ENCODE results near the gene SLMAP. TPM values are rescaled to one million over a fixed set of nuclear protein-coding genes. Genes with fewer than 3 reads are reported as not detected.

The SLMAP gene
- total RNA-seq, 1 donor from 2014 or later: 53.2 TPM

GRCh38 chr3:57959423-57960173 is 203.5 kb downstream of the SLMAP start:
- Histone ChIP-seq H3K4me3 (ENCODE audit: low read length in 3 of 3) (peak overlapping the region in 2 of 3 donors; percentile 22 to 48), H3K27ac (ENCODE audit: low read depth, low read length) (peak overlapping the region; percentile 50)

GRCh38 chr3:57960174-57960505 is 204.0 kb downstream of the SLMAP start:
- Histone ChIP-seq H3K27ac (ENCODE audit: low read depth, low read length) (peak overlapping the region; percentile 50), H3K36me3 (ENCODE audit: control insufficient read depth in 3 of 3, insufficient read depth in 3 of 3, low read length in 3 of 3) (no peaks in the 10 kb centered on the region), H3K9me3 (ENCODE audit: control insufficient read depth in 3 of 3, low read length in 3 of 3) (no peaks in the 10 kb centered on the region), H3K27me3 (ENCODE audit: control insufficient read depth in 3 of 3, insufficient read depth in 3 of 3, low read length in 3 of 3) (peaks cover 0 to 4% (median 0%) of the 10 kb centered on the region in 3 donors), H3K4me1 (ENCODE audit: control insufficient read depth in 3 of 3, insufficient read depth in 3 of 3, low read length in 3 of 3) (peaks cover 12 to 14% (median 12%) of the 10 kb centered on the region in 3 donors), H3K9ac (ENCODE audit: low read depth in 1 of 3, low read length in 3 of 3) (no peak overlapping the region), H3K4me3 (ENCODE audit: low read length in 3 of 3) (no peak overlapping the region)

More at GRCh38 chr3:57959423-57960173, 203.5 kb downstream of the SLMAP start:
- H3K27me3 ChIP-seq (ENCODE audit: control insufficient read depth in 3 of 3, insufficient read depth in 3 of 3, low read length in 3 of 3): no peaks in the 10 kb centered on the region
- no peaks in the 10 kb centered on the region for H3K36me3 ChIP-seq (ENCODE audit: control insufficient read depth in 3 of 3, insufficient read depth in 3 of 3, low read length in 3 of 3)
- H3K9ac ChIP-seq (ENCODE audit: low read depth in 1 of 3, low read length in 3 of 3): peak overlapping the region in 1 of 3 donors; percentile 23
- peaks cover 12 to 14% (median 12%) of the 10 kb centered on the region in 3 donors for H3K4me1 ChIP-seq (ENCODE audit: control insufficient read depth in 3 of 3, insufficient read depth in 3 of 3, low read length in 3 of 3)
- H3K9me3 ChIP-seq (ENCODE audit: control insufficient read depth in 3 of 3, low read length in 3 of 3): no peaks in the 10 kb centered on the region

- Histone ChIP-seq H3K4me1 (ENCODE audit: control insufficient read depth in 3 of 3, insufficient read depth in 3 of 3, low read length in 3 of 3) (peaks cover 12 to 14% (median 12%) of the 10 kb centered on the region in 3 donors), H3K27me3 (ENCODE audit: control insufficient read depth in 3 of 3, insufficient read depth in 3 of 3, low read length in 3 of 3) (peaks cover 0 to 4% (median 0%) of the 10 kb centered on the region in 3 donors), H3K9me3 (ENCODE audit: control insufficient read depth in 3 of 3, low read length in 3 of 3) (no peaks in the 10 kb centered on the region), H3K27ac (ENCODE audit: low read depth, low read length) (no peak overlapping the region), H3K4me3 (ENCODE audit: low read length in 3 of 3) (no peak overlapping the region), H3K9ac (ENCODE audit: low read depth in 1 of 3, low read length in 3 of 3) (no peak overlapping the region), H3K36me3 (ENCODE audit: control insufficient read depth in 3 of 3, insufficient read depth in 3 of 3, low read length in 3 of 3) (no peaks in the 10 kb centered on the region)
These were observed 205.2 kb downstream of the SLMAP start for GRCh38 chr3:57961177-57961827.

GRCh38 chr3:57961828-57962447 is 205.8 kb downstream of the SLMAP start:
- Histone ChIP-seq H3K27ac (ENCODE audit: low read depth, low read length) (no peak overlapping the region), H3K27me3 (ENCODE audit: control insufficient read depth in 3 of 3, insufficient read depth in 3 of 3, low read length in 3 of 3) (peaks cover 0 to 4% (median 0%) of the 10 kb centered on the region in 3 donors), H3K36me3 (ENCODE audit: control insufficient read depth in 3 of 3, insufficient read depth in 3 of 3, low read length in 3 of 3) (no peaks in the 10 kb centered on the region), H3K9me3 (ENCODE audit: control insufficient read depth in 3 of 3, low read length in 3 of 3) (no peaks in the 10 kb centered on the region), H3K9ac (ENCODE audit: low read depth in 1 of 3, low read length in 3 of 3) (no peak overlapping the region), H3K4me3 (ENCODE audit: low read length in 3 of 3) (no peak overlapping the region), H3K4me1 (ENCODE audit: control insufficient read depth in 3 of 3, insufficient read depth in 3 of 3, low read length in 3 of 3) (peaks cover 10 to 14% (median 12%) of the 10 kb centered on the region in 3 donors)

GRCh38 chr3:57962448-57962834 is 206.3 kb downstream of the SLMAP start:
- Histone ChIP-seq H3K27me3 (ENCODE audit: control insufficient read depth in 3 of 3, insufficient read depth in 3 of 3, low read length in 3 of 3) (peaks cover 0 to 4% (median 0%) of the 10 kb centered on the region in 3 donors), H3K4me1 (ENCODE audit: control insufficient read depth in 3 of 3, insufficient read depth in 3 of 3, low read length in 3 of 3) (peaks cover 10 to 14% (median 12%) of the 10 kb centered on the region in 3 donors), H3K9ac (ENCODE audit: low read depth in 1 of 3, low read length in 3 of 3) (no peak overlapping the region), H3K4me3 (ENCODE audit: low read length in 3 of 3) (no peak overlapping the region), H3K27ac (ENCODE audit: low read depth, low read length) (no peak overlapping the region), H3K36me3 (ENCODE audit: control insufficient read depth in 3 of 3, insufficient read depth in 3 of 3, low read length in 3 of 3) (no peaks in the 10 kb centered on the region), H3K9me3 (ENCODE audit: control insufficient read depth in 3 of 3, low read length in 3 of 3) (no peaks in the 10 kb centered on the region)

DNA sequence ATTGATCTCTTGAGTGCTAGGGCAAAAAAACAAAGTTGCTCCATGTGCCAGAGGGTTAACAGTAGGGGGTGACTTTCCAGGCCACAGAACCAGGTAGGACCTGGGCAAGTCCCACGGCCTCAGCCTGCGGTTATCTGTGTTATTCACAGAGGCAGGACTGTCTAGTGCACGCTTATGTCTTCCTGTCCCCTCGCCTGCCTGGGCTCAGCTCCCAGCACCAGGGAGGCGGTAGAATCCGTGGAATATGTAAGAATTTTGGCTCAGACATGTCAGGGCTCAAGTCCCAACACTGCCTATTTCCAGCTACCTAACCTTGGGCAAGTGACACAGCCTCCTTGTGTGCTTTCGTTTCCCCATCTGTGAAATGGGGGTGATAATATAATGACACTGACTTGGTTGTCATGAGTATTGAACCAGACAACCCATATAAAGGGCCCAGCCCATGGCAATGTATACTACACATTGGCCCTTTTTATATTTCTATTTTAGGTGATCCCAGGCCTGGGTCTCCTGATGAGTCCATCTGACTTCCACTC is 207.8 kb downstream of the SLMAP start:
- Histone ChIP-seq H3K27me3 (ENCODE audit: control insufficient read depth in 3 of 3, insufficient read depth in 3 of 3, low read length in 3 of 3) (peaks cover 0 to 4% (median 0%) of the 10 kb centered on the region in 3 donors), H3K9me3 (ENCODE audit: control insufficient read depth in 3 of 3, low read length in 3 of 3) (no peaks in the 10 kb centered on the region), H3K27ac (ENCODE audit: low read depth, low read length) (no peak overlapping the region), H3K36me3 (ENCODE audit: control insufficient read depth in 3 of 3, insufficient read depth in 3 of 3, low read length in 3 of 3) (no peaks in the 10 kb centered on the region), H3K4me1 (ENCODE audit: control insufficient read depth in 3 of 3, insufficient read depth in 3 of 3, low read length in 3 of 3) (peaks cover 10 to 12% (median 11%) of the 10 kb centered on the region in 3 donors), H3K9ac (ENCODE audit: low read depth in 1 of 3, low read length in 3 of 3) (no peak overlapping the region), H3K4me3 (ENCODE audit: low read length in 3 of 3) (no peak overlapping the region)

GRCh38 chr3:57966829-57967228 is 210.7 kb downstream of the SLMAP start:
- Histone ChIP-seq H3K9me3 (ENCODE audit: control insufficient read depth in 3 of 3, low read length in 3 of 3) (no peaks in the 10 kb centered on the region), H3K4me3 (ENCODE audit: low read length in 3 of 3) (no peak overlapping the region), H3K4me1 (ENCODE audit: control insufficient read depth in 3 of 3, insufficient read depth in 3 of 3, low read length in 3 of 3) (peaks cover 0 to 3% (median 3%) of the 10 kb centered on the region in 3 donors), H3K9ac (ENCODE audit: low read depth in 1 of 3, low read length in 3 of 3) (no peak overlapping the region), H3K36me3 (ENCODE audit: control insufficient read depth in 3 of 3, insufficient read depth in 3 of 3, low read length in 3 of 3) (no peaks in the 10 kb centered on the region), H3K27me3 (ENCODE audit: control insufficient read depth in 3 of 3, insufficient read depth in 3 of 3, low read length in 3 of 3) (peaks cover 0 to 4% (median 0%) of the 10 kb centered on the region in 3 donors), H3K27ac (ENCODE audit: low read depth, low read length) (no peak overlapping the region)

- Histone ChIP-seq H3K4me3 (ENCODE audit: low read length in 3 of 3) (no peak overlapping the region), H3K27ac (ENCODE audit: low read depth, low read length) (no peak overlapping the region), H3K4me1 (ENCODE audit: control insufficient read depth in 3 of 3, insufficient read depth in 3 of 3, low read length in 3 of 3) (peaks cover 3 to 7% (median 6%) of the 10 kb centered on the region in 3 donors), H3K9me3 (ENCODE audit: control insufficient read depth in 3 of 3, low read length in 3 of 3) (no peaks in the 10 kb centered on the region), H3K9ac (ENCODE audit: low read depth in 1 of 3, low read length in 3 of 3) (no peak overlapping the region), H3K27me3 (ENCODE audit: control insufficient read depth in 3 of 3, insufficient read depth in 3 of 3, low read length in 3 of 3) (peaks cover 0 to 4% (median 0%) of the 10 kb centered on the region in 3 donors), H3K36me3 (ENCODE audit: control insufficient read depth in 3 of 3, insufficient read depth in 3 of 3, low read length in 3 of 3) (no peaks in the 10 kb centered on the region)
These were observed 211.5 kb downstream of the SLMAP start for GRCh38 chr3:57967590-57967989.

DNA sequence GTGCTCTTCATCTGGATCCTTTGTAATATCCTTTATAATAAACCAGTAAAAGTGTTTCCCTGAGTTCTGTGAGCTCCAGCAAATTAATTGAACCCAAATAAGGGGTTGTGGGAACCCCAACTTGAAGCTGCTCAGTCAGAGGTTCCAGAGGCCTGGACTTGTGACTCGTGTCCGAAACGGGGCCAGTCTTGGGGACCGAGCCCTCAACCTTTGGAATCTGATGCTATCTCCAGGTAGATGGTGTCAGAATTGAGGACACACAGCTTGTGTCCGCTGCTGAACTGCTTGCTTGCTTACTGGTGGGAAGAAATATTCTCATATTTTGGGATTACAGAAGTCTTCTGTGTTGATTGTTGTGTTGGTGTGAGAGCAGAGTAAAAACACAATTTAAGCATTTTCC is 212.4 kb downstream of the SLMAP start:
- H3K4me3 ChIP-seq (ENCODE audit: low read length in 3 of 3): no peak overlapping the region
- H3K9ac ChIP-seq (ENCODE audit: low read depth in 1 of 3, low read length in 3 of 3): no peak overlapping the region

More for the DNA sequence above, 212.4 kb downstream of the SLMAP start:
- Histone ChIP-seq H3K27me3 (ENCODE audit: control insufficient read depth in 3 of 3, insufficient read depth in 3 of 3, low read length in 3 of 3) (peaks cover 0 to 4% (median 0%) of the 10 kb centered on the region in 3 donors), H3K36me3 (ENCODE audit: control insufficient read depth in 3 of 3, insufficient read depth in 3 of 3, low read length in 3 of 3) (no peaks in the 10 kb centered on the region), H3K9me3 (ENCODE audit: control insufficient read depth in 3 of 3, low read length in 3 of 3) (no peaks in the 10 kb centered on the region), H3K4me1 (ENCODE audit: control insufficient read depth in 3 of 3, insufficient read depth in 3 of 3, low read length in 3 of 3) (peaks cover 3 to 10% (median 8%) of the 10 kb centered on the region in 3 donors), H3K27ac (ENCODE audit: low read depth, low read length) (no peak overlapping the region)

All from skeletal muscle tissue (tissue), 4 donors.